Fibroblast of lung (primary cell): ENCODE measurements around the gene PHF1. TPM values are rescaled to one million over a fixed set of nuclear protein-coding genes. Genes with fewer than 3 reads are reported as not detected.
"Not testable (repeated sequence)": the region's sequence is repeated elsewhere in the genome, so short reads cannot be mapped to it uniquely, and the experiment has no call there.

Experiments used
- DNase-seq, 2 donors: peaks; one replicate each; pipeline versions ENCODE4 v3.0.0 to v3.0.0-alpha.2; 2010; ENCODE audit warnings: low read depth in 2 of 2
- H2AFZ ChIP-seq: 2 replicates; pipeline ENCODE4 v1.5.1; 2012; ENCODE audit warnings: low read length, control low read depth, inconsistent platforms
- H3K27ac ChIP-seq: 2 replicates; pipeline ENCODE4 v1.5.1; 2011; ENCODE audit warnings: low read length, control low read depth; ENCODE audit not compliant: insufficient read depth
- H3K27me3 ChIP-seq: 2 replicates; pipeline ENCODE4 v1.5.1; 2011; ENCODE audit warnings: mild to moderate bottlenecking, low read length; ENCODE audit not compliant: control insufficient read depth, insufficient read depth
- H3K36me3 ChIP-seq: 2 replicates; pipeline ENCODE4 v1.5.1; 2011; ENCODE audit warnings: low read length; ENCODE audit not compliant: control insufficient read depth, insufficient read depth
- H3K4me1 ChIP-seq: 2 replicates; pipeline ENCODE4 v1.5.1; 2011; ENCODE audit warnings: low read length; ENCODE audit not compliant: control insufficient read depth, insufficient read depth; ENCODE audit errors: extremely low read depth
- H3K4me2 ChIP-seq: 2 replicates; pipeline ENCODE4 v1.5.1; 2011; ENCODE audit warnings: low read length, control low read depth; ENCODE audit not compliant: insufficient read depth; ENCODE audit errors: extremely low read depth
- H3K4me3 ChIP-seq, 4 experiments: fragments of 200-600 bp in 1 of 4; sonication (generic) in 1 of 4; replicated peaks in 1 of 4; 2 replicates each; pipeline ENCODE4 v1.5.1; 2011 to 2016; ENCODE audit warnings: low read length in 4 of 4, low read depth in 3 of 4, mild to moderate bottlenecking in 3 of 4, control low read depth in 2 of 4, inconsistent platforms in 1 of 4, mixed read lengths in 1 of 4; ENCODE audit not compliant: insufficient read depth in 1 of 4; ENCODE audit errors: control extremely low read depth in 1 of 4
- H3K79me2 ChIP-seq: 2 replicates; pipeline ENCODE4 v1.5.1; 2012; ENCODE audit warnings: mild to moderate bottlenecking, low read length, inconsistent platforms; ENCODE audit not compliant: control insufficient read depth, insufficient read depth
- H3K9ac ChIP-seq: 2 replicates; pipeline ENCODE4 v1.5.1; 2011; ENCODE audit warnings: mild to moderate bottlenecking, low read length, control low read depth; ENCODE audit not compliant: insufficient read depth
- H3K9me3 ChIP-seq: 2 replicates; pipeline ENCODE4 v1.5.1; 2012; ENCODE audit warnings: low read depth, low read length; ENCODE audit not compliant: control insufficient read depth, insufficient read depth
- H4K20me1 ChIP-seq: 2 replicates; pipeline ENCODE4 v1.5.1; 2011; ENCODE audit warnings: low read length; ENCODE audit not compliant: control insufficient read depth, insufficient read depth; ENCODE audit errors: extremely low read depth
- CTCF ChIP-seq, 2 donors: IDR thresholded peaks in 1 of 2; conservative IDR thresholded peaks in 1 of 2; 1 replicate in 1 of 2; 2 replicates in 1 of 2; pipeline ENCODE4 v1.5.1; 2011 to 2012; ENCODE audit warnings: low read length in 2 of 2, control low read depth in 1 of 2, inconsistent platforms in 1 of 2, low read depth in 1 of 2, mild to moderate bottlenecking in 1 of 2
- EZH2 ChIP-seq: IDR thresholded peaks from 2 replicates; pipeline ENCODE4 v1.5.1; 2012; ENCODE audit warnings: low read length, control low read depth, mild to moderate bottlenecking; ENCODE audit errors: missing control alignments
- polyA plus RNA-seq, 2 donors: library from polyadenylated mRNA; depleted of rRNA in 1 of 2; stranded (reverse) in 1 of 2; unstranded in 1 of 2; fragments of >200 nt; gene quantifications; 2 replicates each; pipeline ENCODE4 v1.2.1, GENCODE V29; 2011 to 2012; ENCODE audit warnings: missing spikeins in 1 of 2
- total RNA-seq: library from RNA; depleted of rRNA; stranded (reverse); fragments of >200 nt; gene quantifications from 2 replicates; pipeline ENCODE4 v1.2.1, GENCODE V29; 2014

Gene PHF1
- total and polyA plus RNA-seq, 2 donors (not counting 1 experiment from before 2014, with no cell fraction given): 28.9 to 29.6 TPM

- Histone ChIP-seq H3K4me3 (no peak overlapping the region), H3K4me2 (no peak overlapping the region), H3K27me3 (no peaks in the 10 kb centered on the region), H2AFZ (no peak overlapping the region), H3K36me3 (no peaks in the 10 kb centered on the region), H4K20me1 (no peaks in the 10 kb centered on the region), H3K4me1 (peaks cover 2% of the 10 kb centered on the region), H3K9me3 (no peaks in the 10 kb centered on the region), H3K79me2 (no peaks in the 10 kb centered on the region), H3K27ac (no peak overlapping the region), H3K9ac (no peak overlapping the region)
- TF ChIP-seq CTCF (conservative IDR thresholded peaks at IDR 0.05 in 1 of 2, IDR thresholded peaks at IDR 0.05 in 1 of 2; ENCODE audit: low read depth in 1 of 2, low read length in 2 of 2): no peak
- no peak for TF ChIP-seq EZH2
- no peak for DNase-seq
Measured at GRCh38 chr6:33367009-33367714, 43.7 kb upstream of the PHF1 start.

- not testable (repeated sequence) for H3K9me3 ChIP-seq, DNase-seq, H2AFZ ChIP-seq, H3K27me3 ChIP-seq, H3K9ac ChIP-seq, H3K27ac ChIP-seq, H3K79me2 ChIP-seq, H3K4me2 ChIP-seq, H3K4me1 ChIP-seq, H4K20me1 ChIP-seq, H3K36me3 ChIP-seq, H3K4me3 ChIP-seq
Measured at GRCh38 chr6:33367715-33368025, 43.1 kb upstream of the PHF1 start.

GRCh38 chr6:33371901-33372300, 38.9 kb upstream of the PHF1 start:
- not testable (repeated sequence) for H3K9ac ChIP-seq, H3K4me3 ChIP-seq, DNase-seq, H3K36me3 ChIP-seq, H2AFZ ChIP-seq, H3K27ac ChIP-seq, H3K9me3 ChIP-seq, H3K4me1 ChIP-seq, H3K79me2 ChIP-seq, H4K20me1 ChIP-seq, H3K27me3 ChIP-seq, H3K4me2 ChIP-seq

- no peak overlapping the region for H3K4me3 ChIP-seq
- DNase-seq: no peak
- no peak overlapping the region for H2AFZ ChIP-seq
- H3K9ac ChIP-seq: no peak overlapping the region
- no peaks in the 10 kb centered on the region for H4K20me1 ChIP-seq
- H3K79me2 ChIP-seq: no peaks in the 10 kb centered on the region
- no peak overlapping the region for H3K4me2 ChIP-seq
- no peaks in the 10 kb centered on the region for H3K9me3 ChIP-seq
- H3K27ac ChIP-seq: no peak overlapping the region
- no peaks in the 10 kb centered on the region for H3K27me3 ChIP-seq
- peaks cover 8% of the 10 kb centered on the region for H3K4me1 ChIP-seq
- H3K36me3 ChIP-seq: no peaks in the 10 kb centered on the region
- TF ChIP-seq CTCF (conservative IDR thresholded peaks at IDR 0.05 in 1 of 2, IDR thresholded peaks at IDR 0.05 in 1 of 2; ENCODE audit: low read depth in 1 of 2, low read length in 2 of 2) (no peak), EZH2 (no peak)
Measured at GRCh38 chr6:33372526-33373123, 38.2 kb upstream of the PHF1 start.
